ENCODE results near the gene MMP26.

MMP26 gene

GRCh38 chr11:4704054-4704789 lies at the start of gene MMP26:
Gene MMP26 (plus strand): TSS chr11:4704784.
- no peak for TF ChIP-seq POLR2A (IDR thresholded peaks at IDR 0.05; ENCODE audit: low read depth, low read length)
- DNase-seq (ENCODE audit: insufficient read length, low spot score) = no peak
- no peak for FAIRE-seq

- DNase-seq (ENCODE audit: insufficient read length, low spot score) (no peak), FAIRE-seq (peak; percentile 30)
- TF ChIP-seq POLR2A (IDR thresholded peaks at IDR 0.05; ENCODE audit: low read depth, low read length) = no peak
These were observed 45.7 kb upstream of the MMP26 start for GRCh38 chr11:4658629-4659445.

- no peak for DNase-seq (ENCODE audit: insufficient read length, low spot score)
- TF ChIP-seq POLR2A (IDR thresholded peaks at IDR 0.05; ENCODE audit: low read depth, low read length) = no peak
- FAIRE-seq = no peak
These were observed 41.7 kb upstream of the MMP26 start for GRCh38 chr11:4662876-4663275.

- TF ChIP-seq POLR2A (IDR thresholded peaks at IDR 0.05; ENCODE audit: low read depth, low read length) = no peak
- FAIRE-seq (no peak), DNase-seq (ENCODE audit: insufficient read length, low spot score) (no peak)
These were observed 40.4 kb upstream of the MMP26 start for GRCh38 chr11:4664183-4664582.

GRCh38 chr11:4664786-4665185 lies 39.8 kb upstream of the MMP26 start:
- DNase-seq (ENCODE audit: insufficient read length, low spot score) = no peak
- TF ChIP-seq POLR2A (IDR thresholded peaks at IDR 0.05; ENCODE audit: low read depth, low read length) = no peak
- FAIRE-seq = no peak

- FAIRE-seq = no peak
These were observed 39.2 kb upstream of the MMP26 start for GRCh38 chr11:4665424-4665823.

GRCh38 chr11:4671741-4672140 lies 32.8 kb upstream of the MMP26 start:
- FAIRE-seq (no peak), DNase-seq (ENCODE audit: insufficient read length, low spot score) (no peak)
- TF ChIP-seq POLR2A (IDR thresholded peaks at IDR 0.05; ENCODE audit: low read depth, low read length) = no peak

More at GRCh38 chr11:4665424-4665823, 39.2 kb upstream of the MMP26 start:
- no peak for DNase-seq (ENCODE audit: insufficient read length, low spot score)
- no peak for TF ChIP-seq POLR2A (IDR thresholded peaks at IDR 0.05; ENCODE audit: low read depth, low read length)

- DNase-seq (ENCODE audit: insufficient read length, low spot score) = no peak
- TF ChIP-seq POLR2A (IDR thresholded peaks at IDR 0.05; ENCODE audit: low read depth, low read length) = no peak
These were observed 32.1 kb upstream of the MMP26 start for GRCh38 chr11:4672470-4672869.

GRCh38 chr11:4673781-4674180 lies 30.8 kb upstream of the MMP26 start:
- FAIRE-seq (no peak), DNase-seq (ENCODE audit: insufficient read length, low spot score) (no peak)
- no peak for TF ChIP-seq POLR2A (IDR thresholded peaks at IDR 0.05; ENCODE audit: low read depth, low read length)

More at GRCh38 chr11:4672470-4672869, 32.1 kb upstream of the MMP26 start:
- no peak for FAIRE-seq

- TF ChIP-seq POLR2A (IDR thresholded peaks at IDR 0.05; ENCODE audit: low read depth, low read length) = no peak
- no peak for DNase-seq (ENCODE audit: insufficient read length, low spot score)
- FAIRE-seq = no peak
These were observed 26.6 kb upstream of the MMP26 start for GRCh38 chr11:4677948-4678347.

GRCh38 chr11:4680341-4680740 lies 24.2 kb upstream of the MMP26 start:
- no peak for TF ChIP-seq POLR2A (IDR thresholded peaks at IDR 0.05; ENCODE audit: low read depth, low read length)
- no peak for DNase-seq (ENCODE audit: insufficient read length, low spot score)
- FAIRE-seq = no peak

GRCh38 chr11:4682623-4683419 lies 21.8 kb upstream of the MMP26 start:
- DNase-seq (ENCODE audit: insufficient read length, low spot score) = no peak
- FAIRE-seq = no peak
- no peak for TF ChIP-seq POLR2A (IDR thresholded peaks at IDR 0.05; ENCODE audit: low read depth, low read length)

- TF ChIP-seq POLR2A (IDR thresholded peaks at IDR 0.05; ENCODE audit: low read depth, low read length) = no peak
- DNase-seq (ENCODE audit: insufficient read length, low spot score) (no peak), FAIRE-seq (no peak)
These were observed 19.8 kb upstream of the MMP26 start for GRCh38 chr11:4684631-4685285.

Data from H54 (cell line).